ENCODE data around the gene SLC39A1. TPM values are rescaled to one million over a fixed set of nuclear protein-coding genes. Genes with fewer than 3 reads are reported as not detected.

Gene SLC39A1
- total and polyA plus RNA-seq, 9 of the 15 experiments (the other 6 are each of a cell fraction or from before 2014, with no cell fraction given): 9.9 to 81.1 (median 62.7) TPM

DNA sequence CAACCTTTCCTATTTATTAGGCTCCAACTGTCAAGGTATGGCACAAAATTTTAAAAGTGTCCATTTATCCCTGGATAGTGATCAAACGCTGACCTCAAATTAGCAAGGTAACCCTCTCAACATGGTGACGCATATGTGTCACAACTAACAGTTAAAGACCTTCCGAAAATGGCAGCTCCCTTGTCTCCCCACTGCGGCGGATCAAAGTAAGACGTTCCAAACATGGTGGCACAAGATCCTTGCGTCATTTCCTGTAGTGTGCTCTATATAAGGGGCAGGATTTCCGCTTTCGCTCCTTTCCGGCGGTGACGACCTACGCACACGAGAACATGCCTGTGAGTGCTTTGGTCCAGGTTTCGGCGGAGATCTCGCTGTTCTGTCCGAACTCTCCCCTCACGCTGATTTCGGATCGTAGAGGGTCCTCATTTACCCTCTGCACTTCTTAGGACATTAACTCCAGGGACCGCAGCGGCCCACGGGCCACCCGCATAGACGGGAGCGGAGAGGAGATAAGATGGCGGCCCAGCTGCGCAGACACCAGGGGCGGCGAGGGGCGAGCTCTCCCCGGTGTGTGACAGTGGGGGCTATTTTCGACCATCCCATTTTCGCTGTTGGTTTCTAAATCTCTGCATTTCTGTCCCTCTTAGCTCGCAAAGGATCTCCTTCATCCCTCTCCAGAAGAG, 27.3 kb upstream of the SLC39A1 start, which contains the start of gene RPS27 (continued):
- TF ChIP-seq, protein P1, sequence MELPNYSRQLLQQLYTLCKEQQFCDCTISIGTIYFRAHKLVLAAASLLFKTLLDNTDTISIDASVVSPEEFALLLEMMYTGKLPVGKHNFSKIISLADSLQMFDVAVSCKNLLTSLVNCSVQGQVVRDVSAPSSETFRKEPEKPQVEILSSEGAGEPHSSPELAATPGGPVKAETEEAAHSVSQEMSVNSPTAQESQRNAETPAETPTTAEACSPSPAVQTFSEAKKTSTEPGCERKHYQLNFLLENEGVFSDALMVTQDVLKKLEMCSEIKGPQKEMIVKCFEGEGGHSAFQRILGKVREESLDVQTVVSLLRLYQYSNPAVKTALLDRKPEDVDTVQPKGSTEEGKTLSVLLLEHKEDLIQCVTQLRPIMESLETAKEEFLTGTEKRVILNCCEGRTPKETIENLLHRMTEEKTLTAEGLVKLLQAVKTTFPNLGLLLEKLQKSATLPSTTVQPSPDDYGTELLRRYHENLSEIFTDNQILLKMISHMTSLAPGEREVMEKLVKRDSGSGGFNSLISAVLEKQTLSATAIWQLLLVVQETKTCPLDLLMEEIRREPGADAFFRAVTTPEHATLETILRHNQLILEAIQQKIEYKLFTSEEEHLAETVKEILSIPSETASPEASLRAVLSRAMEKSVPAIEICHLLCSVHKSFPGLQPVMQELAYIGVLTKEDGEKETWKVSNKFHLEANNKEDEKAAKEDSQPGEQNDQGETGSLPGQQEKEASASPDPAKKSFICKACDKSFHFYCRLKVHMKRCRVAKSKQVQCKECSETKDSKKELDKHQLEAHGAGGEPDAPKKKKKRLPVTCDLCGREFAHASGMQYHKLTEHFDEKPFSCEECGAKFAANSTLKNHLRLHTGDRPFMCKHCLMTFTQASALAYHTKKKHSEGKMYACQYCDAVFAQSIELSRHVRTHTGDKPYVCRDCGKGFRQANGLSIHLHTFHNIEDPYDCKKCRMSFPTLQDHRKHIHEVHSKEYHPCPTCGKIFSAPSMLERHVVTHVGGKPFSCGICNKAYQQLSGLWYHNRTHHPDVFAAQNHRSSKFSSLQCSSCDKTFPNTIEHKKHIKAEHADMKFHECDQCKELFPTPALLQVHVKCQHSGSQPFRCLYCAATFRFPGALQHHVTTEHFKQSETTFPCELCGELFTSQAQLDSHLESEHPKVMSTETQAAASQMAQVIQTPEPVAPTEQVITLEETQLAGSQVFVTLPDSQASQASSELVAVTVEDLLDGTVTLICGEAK (IDR thresholded peaks at IDR 0.05): peak; percentile 95
- TF ChIP-seq, protein P1 (CRISPR knock-in tag; IDR thresholded peaks at IDR 0.05): no peak
- TF ChIP-seq, protein P2, sequence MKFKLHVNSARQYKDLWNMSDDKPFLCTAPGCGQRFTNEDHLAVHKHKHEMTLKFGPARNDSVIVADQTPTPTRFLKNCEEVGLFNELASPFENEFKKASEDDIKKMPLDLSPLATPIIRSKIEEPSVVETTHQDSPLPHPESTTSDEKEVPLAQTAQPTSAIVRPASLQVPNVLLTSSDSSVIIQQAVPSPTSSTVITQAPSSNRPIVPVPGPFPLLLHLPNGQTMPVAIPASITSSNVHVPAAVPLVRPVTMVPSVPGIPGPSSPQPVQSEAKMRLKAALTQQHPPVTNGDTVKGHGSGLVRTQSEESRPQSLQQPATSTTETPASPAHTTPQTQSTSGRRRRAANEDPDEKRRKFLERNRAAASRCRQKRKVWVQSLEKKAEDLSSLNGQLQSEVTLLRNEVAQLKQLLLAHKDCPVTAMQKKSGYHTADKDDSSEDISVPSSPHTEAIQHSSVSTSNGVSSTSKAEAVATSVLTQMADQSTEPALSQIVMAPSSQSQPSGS (CRISPR knock-in tag; IDR thresholded peaks at IDR 0.05): no peak
- TF ChIP-seq ZNF143 (CRISPR knock-in tag; IDR thresholded peaks at IDR 0.05): no peak; the same call in 1 of the 2 replicates
- no peak for TF ChIP-seq SLC30A9 (CRISPR knock-in tag; IDR thresholded peaks at IDR 0.05)
- 0 out of 4 replicates have a peak, but pooled peaks of 1 of the 2 experiments have one; percentile 45 for TF ChIP-seq TRIM24 (IDR thresholded peaks at IDR 0.05)
- TF ChIP-seq SAFB2 (IDR thresholded peaks at IDR 0.05; ENCODE audit: borderline replicate concordance, low read depth, low read length, severe bottlenecking): no peak
- TF ChIP-seq, protein P3, sequence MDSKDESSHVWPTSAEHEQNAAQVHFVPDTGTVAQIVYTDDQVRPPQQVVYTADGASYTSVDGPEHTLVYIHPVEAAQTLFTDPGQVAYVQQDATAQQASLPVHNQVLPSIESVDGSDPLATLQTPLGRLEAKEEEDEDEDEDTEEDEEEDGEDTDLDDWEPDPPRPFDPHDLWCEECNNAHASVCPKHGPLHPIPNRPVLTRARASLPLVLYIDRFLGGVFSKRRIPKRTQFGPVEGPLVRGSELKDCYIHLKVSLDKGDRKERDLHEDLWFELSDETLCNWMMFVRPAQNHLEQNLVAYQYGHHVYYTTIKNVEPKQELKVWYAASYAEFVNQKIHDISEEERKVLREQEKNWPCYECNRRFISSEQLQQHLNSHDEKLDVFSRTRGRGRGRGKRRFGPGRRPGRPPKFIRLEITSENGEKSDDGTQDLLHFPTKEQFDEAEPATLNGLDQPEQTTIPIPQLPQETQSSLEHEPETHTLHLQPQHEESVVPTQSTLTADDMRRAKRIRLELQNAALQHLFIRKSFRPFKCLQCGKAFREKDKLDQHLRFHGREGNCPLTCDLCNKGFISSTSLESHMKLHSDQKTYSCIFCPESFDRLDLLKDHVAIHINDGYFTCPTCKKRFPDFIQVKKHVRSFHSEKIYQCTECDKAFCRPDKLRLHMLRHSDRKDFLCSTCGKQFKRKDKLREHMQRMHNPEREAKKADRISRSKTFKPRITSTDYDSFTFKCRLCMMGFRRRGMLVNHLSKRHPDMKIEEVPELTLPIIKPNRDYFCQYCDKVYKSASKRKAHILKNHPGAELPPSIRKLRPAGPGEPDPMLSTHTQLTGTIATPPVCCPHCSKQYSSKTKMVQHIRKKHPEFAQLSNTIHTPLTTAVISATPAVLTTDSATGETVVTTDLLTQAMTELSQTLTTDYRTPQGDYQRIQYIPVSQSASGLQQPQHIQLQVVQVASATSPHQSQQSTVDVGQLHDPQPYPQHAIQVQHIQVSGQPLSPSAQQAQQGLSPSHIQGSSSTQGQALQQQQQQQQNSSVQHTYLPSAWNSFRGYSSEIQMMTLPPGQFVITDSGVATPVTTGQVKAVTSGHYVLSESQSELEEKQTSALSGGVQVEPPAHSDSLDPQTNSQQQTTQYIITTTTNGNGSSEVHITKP (IDR thresholded peaks at IDR 0.05; ENCODE audit: partially characterized antibody): peak; percentile 98
- no peak for TF ChIP-seq FIP1L1 (IDR thresholded peaks at IDR 0.05; ENCODE audit: low read depth, low read length, poor library complexity, severe bottlenecking)
- peak; percentile 96 for TF ChIP-seq POLR2AphosphoS2 (IDR thresholded peaks at IDR 0.05; ENCODE audit: low read length)
- peak; percentile 77 for TF ChIP-seq CXXC5 (CRISPR knock-in tag; IDR thresholded peaks at IDR 0.05)
- TF ChIP-seq TBL1XR1 (IDR thresholded peaks at IDR 0.05; ENCODE audit: low read length in 2 of 2): no peak; a peak in 2 of 4 replicates
